ENCODE results near the gene USP14. TPM values are rescaled to one million over a fixed set of nuclear protein-coding genes. Genes with fewer than 3 reads are reported as not detected.

Gene USP14
- total RNA-seq, 1 experiment from 2014 or later: 56.1 TPM

DNA sequence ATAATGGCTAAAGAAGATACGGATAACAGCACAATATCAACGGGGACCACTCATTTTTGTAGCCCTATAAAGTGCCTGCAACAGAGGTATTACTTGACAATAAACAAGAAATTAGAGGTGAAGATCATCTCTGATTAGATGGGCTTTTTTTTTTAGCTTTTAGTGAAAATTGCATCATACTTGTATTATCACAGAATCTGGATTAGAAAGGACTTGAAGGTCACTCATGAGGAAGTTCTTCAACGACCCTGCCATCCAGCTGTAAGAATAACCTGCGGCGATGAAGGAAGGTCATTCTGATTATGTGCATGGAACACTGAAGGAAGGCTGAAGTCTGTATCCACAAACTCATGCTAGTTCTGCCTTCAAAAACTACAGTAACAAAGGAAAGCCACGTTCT, 69.0 kb downstream of the USP14 start:
- TF ChIP-seq EGR1 (IDR thresholded peaks at IDR 0.05; ENCODE audit: low read depth) (no peak), ELF1 (IDR thresholded peaks at IDR 0.05; ENCODE audit: borderline replicate concordance, low read depth) (no peak), REST (IDR thresholded peaks at IDR 0.05; ENCODE audit: low read depth) (no peak), JUND (IDR thresholded peaks at IDR 0.05) (no peak), CBX3 (IDR thresholded peaks at IDR 0.05; ENCODE audit: low read depth) (no peak), ZFX (IDR thresholded peaks at IDR 0.05) (no peak), MAX (IDR thresholded peaks at IDR 0.05) (no peak), CEBPB (IDR thresholded peaks at IDR 0.05; ENCODE audit: low read depth) (no peak), EZH2phosphoT487 (IDR thresholded peaks at IDR 0.05; ENCODE audit: borderline replicate concordance) (no peak), POLR2AphosphoS5 (IDR thresholded peaks at IDR 0.05; ENCODE audit: low read depth, low read length) (no peak), TCF7L2 (IDR thresholded peaks at IDR 0.05; ENCODE audit: borderline replicate concordance, extremely low read depth, insufficient read depth, insufficient read length) (no peak), SIN3A (IDR thresholded peaks at IDR 0.05; ENCODE audit: low read depth) (no peak), SP1 (IDR thresholded peaks at IDR 0.05; ENCODE audit: low read depth) (no peak), POLR2A (IDR thresholded peaks at IDR 0.05; ENCODE audit: borderline replicate concordance, extremely low read depth, insufficient read depth, insufficient read length) (no peak), EZH2 (IDR thresholded peaks at IDR 0.05) (no peak), ZNF274 (IDR thresholded peaks at IDR 0.05; ENCODE audit: low read depth, low read length) (no peak), FOSL1 (IDR thresholded peaks at IDR 0.05; ENCODE audit: low read depth) (no peak)
- RAD21 ChIA-PET (ENCODE audit: low non-redundant PET in 1 of 2, low total read pairs in 2 of 2, uncharacterized antibody in 2 of 2, unreplicated experiment in 2 of 2): no interaction called here
- ATAC-seq (no peak), DNase-seq (ENCODE audit: low read depth, low spot score) (no peak)
- Histone ChIP-seq H3K4me1 (ENCODE audit: control insufficient read depth in 1 of 2, insufficient read depth in 2 of 2, low read length in 2 of 2) (no peaks in the 10 kb centered on the region), H3K9me2 (ENCODE audit: insufficient read depth) (no peaks in the 10 kb centered on the region), H3K9ac (ENCODE audit: low read length) (no peak overlapping the region), H3K27ac (ENCODE audit: low read depth, low read length) (no peak overlapping the region), H3K79me2 (ENCODE audit: insufficient read depth, low read length) (no peaks in the 10 kb centered on the region), H3K27me3 (ENCODE audit: insufficient read depth, low read length) (no peaks in the 10 kb centered on the region), H2AFZ (ENCODE audit: low read depth, low read length, poor library complexity, severe bottlenecking) (no peak overlapping the region), H4K20me1 (ENCODE audit: insufficient read depth) (no peaks in the 10 kb centered on the region), H3K4me2 (ENCODE audit: low read length) (no peak overlapping the region), H3K4me3 (replicated peaks in 1 of 2; ENCODE audit: low read depth in 1 of 2, low read length in 2 of 2) (no peak overlapping the region), H3K9me3 (ENCODE audit: control insufficient read depth in 1 of 2, insufficient read depth in 1 of 2, low read depth in 1 of 2, low read length in 2 of 2) (no peaks in the 10 kb centered on the region), H3K36me3 (ENCODE audit: control insufficient read depth in 1 of 2, insufficient read depth in 2 of 2, low read length in 2 of 2) (no peaks in the 10 kb centered on the region; a peak in 1 of 4 replicates)
- CTCF ChIA-PET: no interaction called here
- intact Hi-C loops (cut with micrococcal nuclease): no loop called here
- no TSS peak for BruUV-seq (replicated peaks)
- POLR2A ChIA-PET: no interaction called here
